Activated CD8-positive, alpha-beta memory T cell treated with anti-CD3 and anti-CD28 coated beads, Interleukin-2, amount 50 U/mL, for 4 hours (primary cell): ENCODE data around the gene PEA15.

Experiments
- DNase-seq: peaks from one replicate; pipeline ENCODE4 v3.0.0-alpha.2; 2020

The PEA15 gene, protein sequence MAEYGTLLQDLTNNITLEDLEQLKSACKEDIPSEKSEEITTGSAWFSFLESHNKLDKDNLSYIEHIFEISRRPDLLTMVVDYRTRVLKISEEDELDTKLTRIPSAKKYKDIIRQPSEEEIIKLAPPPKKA

DNA sequence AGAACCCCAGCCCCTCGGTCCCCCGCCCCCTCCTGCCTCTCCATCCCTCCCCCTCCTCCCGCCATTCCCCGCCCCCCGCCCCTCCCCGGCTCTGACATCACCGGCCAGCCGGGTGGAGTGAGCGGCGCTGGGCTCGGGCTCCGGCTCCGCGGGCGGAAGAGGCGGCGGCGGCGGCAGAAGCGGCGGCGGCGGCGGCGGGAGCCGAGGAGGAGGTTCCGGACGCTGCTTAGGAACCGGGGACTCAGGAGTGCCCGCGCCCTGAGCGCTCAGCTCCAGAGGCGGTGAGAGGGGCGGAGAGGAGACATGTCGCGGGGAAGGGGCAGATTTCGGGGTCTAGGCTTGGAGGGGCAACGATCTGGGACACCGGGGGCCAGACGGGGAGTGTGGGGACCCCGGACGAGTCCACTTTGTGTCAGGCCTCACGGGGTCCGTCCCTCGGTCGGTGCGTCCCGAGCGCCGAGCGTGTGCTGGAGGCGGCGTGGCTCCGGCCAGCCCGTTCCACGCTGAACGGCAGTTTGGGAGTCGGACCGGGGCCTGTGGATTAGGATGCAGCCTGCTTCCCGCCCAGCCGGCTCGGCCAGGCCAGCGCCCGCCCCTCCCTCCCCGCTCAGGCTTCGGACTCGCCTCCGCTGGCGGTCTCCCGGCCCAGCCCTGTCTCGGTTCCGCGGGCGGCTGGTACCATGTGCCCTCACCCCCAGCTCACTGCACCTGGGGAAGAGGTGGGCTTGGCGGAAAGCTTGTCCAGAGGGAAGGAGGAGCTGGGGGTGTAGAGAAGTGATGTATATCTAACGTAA is at the start of gene PEA15:
Gene PEA15, plus strand, starts transcription at position 143 of the 794 bp plus-strand sequence. CDS start 6,161 bp downstream, outside the sequence.
- DNase-seq: peak; percentile 71

DNA sequence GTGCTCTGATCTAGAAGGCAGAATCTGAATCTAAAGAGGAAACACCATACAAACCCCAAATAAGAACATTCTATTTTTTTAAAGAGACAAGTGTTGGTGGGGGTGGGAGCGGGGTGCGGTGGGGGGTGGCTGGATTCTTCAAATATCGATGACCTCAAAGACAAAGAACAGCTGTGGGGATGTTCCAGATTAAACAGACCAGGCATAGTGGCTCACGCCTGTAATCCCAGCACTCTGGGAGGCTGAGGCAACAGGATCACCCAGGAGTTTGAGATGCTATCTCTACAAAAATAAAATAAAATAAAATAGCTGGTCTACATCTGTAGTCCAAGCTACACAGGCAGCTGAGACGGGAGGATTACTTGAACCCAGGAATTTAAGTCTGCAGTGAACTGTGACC is 48.8 kb upstream of the PEA15 start:
- no peak for DNase-seq

DNA sequence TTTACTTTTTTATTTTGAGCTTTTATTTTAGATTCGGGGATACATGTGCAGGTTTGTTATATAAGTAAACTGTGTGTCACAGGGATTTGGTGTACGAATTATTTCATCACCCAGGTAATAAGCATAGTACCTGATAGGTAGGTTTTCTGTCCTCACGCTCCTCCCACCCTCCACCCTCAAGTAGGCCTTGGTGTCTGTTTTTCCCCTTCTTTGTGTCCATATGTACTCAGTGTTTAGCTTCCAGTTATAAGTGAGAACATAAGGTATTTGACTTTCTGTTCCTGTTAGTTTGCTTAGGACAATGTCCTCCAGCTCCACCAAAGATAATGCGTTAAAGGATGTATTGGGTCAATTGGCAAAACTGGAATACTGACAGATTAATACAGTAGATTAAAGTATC is 48.0 kb upstream of the PEA15 start:
- DNase-seq: no peak

DNA sequence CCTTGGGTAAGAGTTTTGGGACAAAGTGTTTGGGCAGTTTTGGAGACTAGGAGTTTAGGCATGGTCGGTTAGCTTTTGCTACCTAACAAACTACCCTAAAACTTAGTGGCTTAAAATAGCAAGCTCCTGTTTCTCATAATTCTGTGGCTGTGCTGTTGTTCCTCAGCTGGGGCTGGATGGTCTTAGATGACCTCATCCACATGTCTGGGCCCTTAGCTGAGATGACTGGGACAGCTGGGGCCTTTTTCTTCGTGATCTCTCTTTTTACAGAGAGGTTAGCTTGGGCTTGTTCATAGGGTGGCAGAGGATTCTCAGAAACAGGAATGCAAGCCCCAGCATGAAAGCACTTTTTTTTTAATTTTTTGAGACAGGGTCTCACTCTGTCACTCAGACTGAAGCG is 47.2 kb upstream of the PEA15 start:
- DNase-seq: no peak

DNA sequence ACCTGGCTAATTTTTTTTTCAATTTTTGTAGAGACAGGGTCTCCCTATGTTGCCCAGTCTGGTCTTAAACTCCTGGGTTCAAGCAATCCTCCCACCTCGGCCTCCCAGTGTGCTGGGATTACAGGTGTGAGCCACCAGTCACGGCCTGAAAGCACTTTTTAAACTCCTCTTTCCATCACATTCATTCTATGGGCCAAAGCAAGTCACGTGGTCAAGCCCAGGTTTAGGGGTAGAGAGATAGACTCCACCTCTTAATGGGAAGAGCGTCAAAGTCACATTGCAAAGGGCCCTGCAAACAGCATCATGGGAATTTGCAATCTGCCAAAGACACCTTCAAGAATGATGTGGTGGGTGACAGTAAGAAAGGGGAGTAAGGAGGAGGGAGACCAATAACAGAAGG is 46.6 kb upstream of the PEA15 start:
- no peak for DNase-seq

DNA sequence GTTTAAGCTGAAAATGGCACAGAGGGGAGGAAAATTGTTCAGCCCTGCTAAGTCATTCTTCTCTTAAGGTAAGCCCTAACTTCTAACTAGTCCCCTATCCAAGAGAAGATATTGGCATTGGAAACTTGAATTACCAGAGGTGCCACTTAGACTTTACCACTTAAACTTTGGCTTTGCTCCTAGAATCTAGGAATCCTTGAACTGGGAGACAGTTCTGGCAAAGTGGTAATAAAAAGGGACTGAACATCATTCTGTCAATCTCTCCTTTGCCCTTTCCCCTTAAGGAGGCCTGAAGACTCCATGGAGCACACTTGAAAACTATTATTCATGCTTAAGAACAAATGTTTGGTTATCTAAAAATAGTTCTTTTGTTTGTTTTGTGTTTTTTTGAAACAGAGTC is 45.3 kb upstream of the PEA15 start:
- no peak for DNase-seq

DNA sequence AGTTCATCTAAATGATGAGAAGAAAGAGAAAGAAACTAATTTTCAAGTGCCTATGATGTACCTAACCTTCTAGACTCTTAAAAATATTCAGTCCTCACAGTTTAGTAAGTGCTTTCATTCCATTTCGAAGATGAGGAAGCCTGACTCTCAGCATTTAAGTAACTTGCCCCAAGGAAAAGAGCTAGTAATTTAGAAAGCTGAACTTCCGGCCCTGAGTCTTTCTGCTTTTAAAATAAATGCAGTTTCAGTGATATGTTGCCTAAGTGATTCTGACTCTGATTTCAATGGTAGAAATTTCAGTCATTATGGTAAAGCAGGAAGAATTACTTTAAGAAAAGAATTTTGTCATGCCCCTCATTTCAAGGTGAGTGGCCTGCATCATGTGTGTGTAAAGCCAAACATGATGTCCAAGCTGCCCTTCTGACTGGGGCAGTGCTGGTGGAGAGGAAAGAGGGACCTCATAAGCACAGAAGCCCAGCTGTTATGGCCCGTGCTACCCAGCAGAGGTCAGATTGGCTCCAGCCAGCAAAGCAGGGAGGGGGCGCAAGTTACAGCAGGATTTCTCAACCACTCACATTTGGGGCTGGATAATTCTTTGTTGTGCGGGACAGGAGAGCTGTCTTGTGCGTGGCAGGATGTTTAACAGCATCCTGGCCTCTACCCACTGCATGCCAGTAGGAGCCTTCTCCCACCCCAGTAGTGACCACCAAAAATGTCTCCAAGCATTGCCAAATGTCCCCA is 43.0 kb upstream of the PEA15 start:
- no peak for DNase-seq

DNA sequence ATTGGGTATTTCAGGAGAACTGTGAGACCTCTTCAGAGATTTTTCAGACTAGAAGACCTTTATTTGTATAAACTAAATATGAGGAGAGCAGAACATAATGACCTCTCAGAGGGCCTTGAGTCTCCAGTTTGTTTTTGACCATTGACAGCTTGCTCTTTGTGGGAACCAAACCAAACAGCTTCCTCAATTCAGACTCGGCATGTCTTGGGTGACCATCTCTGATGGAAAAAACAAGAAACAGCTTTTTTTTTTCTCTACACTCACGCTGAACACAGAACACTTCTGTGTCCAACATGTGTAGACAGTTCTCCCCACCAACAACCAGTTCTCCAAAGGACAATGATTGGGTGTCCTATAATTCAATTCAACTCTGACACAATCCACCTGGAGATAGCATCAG is 42.3 kb upstream of the PEA15 start:
- DNase-seq: no peak

DNA sequence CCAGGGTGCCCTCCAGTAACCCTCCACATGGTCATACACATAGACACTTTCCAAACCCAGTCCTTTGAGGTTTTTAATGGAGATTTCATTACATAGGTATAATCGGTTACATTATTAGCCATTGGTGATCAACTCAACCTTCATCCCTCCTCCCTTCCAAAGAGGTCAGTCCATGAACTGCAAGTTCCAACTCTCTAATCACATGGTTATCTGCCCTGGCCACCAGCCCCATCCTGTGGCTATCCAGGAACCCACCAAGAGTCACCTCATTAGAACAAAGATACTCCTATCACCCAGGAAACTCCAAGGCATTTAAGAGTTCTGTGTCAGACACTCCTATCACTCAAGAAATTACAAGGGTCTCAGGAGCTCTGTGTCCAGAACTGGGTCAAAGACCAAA is 41.6 kb upstream of the PEA15 start:
- DNase-seq: no peak

DNA sequence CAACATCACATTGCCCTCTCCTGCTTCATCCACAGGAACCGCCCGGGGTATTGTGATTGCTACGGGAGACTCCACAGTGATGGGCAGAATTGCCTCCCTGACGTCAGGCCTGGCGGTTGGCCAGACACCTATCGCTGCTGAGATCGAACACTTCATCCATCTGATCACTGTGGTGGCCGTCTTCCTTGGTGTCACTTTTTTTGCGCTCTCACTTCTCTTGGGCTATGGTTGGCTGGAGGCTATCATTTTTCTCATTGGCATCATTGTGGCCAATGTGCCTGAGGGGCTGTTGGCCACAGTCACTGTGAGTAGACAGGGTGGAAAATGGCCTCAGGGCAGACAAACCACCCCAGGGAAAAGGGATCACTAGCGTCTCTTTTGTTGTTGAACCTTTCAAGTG is 41.1 kb upstream of the PEA15 start:
- no peak for DNase-seq

DNA sequence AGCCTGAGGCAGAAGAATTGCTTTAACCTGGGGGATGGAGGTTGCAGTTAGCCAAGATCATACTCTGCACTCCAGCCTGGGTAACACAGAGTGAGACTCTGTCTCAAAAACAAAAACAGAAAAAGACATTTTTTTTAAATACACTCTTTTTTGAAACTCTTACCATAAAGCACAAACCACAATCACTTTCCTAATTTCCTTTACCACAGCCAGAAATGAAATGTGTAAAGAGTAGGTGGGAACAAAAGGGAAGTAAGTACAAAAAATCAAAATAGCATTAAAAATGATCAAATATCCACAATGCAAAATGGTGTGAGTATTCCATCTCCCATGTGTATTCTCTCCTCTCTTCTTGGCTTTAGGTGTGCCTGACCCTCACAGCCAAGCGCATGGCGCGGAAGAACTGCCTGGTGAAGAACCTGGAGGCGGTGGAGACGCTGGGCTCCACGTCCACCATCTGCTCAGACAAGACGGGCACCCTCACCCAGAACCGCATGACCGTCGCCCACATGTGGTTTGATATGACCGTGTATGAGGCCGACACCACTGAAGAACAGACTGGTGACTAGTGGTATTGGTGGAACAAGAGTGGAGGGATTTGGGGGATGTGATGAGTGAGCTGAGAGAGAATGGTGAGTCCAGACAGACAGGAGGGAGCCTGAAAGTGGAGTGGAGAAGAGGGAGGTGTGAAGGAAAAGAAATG is 38.9 kb upstream of the PEA15 start:
- DNase-seq: no peak

DNA sequence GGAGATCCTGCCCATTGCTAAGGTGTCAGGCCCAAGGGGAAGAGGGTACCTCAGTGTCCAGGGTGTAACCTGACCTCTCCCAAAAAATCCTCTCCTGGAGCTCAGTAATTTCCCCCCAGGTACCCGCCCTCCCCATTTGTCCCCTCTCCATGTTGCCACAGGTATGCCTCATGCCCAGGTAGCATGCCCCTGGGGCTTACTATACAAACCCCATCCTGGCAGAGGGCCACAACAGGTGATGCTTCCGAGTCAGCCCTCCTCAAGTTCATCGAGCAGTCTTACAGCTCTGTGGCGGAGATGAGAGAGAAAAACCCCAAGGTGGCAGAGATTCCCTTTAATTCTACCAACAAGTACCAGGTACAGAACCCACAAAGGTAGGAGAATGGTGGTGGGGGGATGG is 38.1 kb upstream of the PEA15 start:
- no peak for DNase-seq

DNA sequence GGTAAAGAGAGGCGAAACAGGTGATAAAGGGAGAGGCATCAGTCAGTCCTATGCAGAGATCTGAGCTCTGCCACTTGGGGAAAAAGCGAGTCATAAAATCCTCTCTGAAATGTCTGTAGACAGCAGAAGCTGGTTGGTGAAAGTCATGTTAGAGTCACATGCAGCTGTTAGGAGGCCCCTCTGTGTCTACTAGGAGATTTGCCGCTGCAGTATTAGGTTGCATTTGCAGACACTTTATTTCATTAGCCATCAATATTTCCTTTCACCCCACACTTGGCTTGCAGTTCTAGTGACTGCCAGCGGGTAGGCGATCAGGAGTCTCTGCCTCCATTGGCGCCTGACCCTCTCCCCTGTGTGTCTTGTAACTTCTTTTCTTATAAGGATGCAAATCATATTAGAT is 37.6 kb upstream of the PEA15 start:
- no peak for DNase-seq

DNA sequence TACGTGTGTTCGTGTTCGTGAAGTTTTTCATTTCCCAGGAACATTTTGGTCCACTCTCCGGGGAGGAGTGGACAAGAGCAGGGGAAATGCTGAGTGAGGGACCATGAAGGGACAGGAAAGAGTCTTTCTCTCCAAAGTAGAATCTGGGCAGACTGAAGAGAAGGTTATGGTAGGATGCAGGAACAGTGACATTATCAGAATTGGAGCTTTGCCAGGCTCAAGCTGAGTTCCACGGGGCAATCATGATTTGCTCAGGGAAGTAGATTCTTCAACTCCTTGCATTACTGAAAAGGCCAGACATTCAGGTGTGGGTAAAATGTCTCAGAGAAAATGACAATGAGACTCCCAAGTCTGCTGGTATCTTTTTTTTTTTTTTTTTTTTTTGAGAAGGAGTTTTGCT is 37.2 kb upstream of the PEA15 start:
- no peak for DNase-seq

DNA sequence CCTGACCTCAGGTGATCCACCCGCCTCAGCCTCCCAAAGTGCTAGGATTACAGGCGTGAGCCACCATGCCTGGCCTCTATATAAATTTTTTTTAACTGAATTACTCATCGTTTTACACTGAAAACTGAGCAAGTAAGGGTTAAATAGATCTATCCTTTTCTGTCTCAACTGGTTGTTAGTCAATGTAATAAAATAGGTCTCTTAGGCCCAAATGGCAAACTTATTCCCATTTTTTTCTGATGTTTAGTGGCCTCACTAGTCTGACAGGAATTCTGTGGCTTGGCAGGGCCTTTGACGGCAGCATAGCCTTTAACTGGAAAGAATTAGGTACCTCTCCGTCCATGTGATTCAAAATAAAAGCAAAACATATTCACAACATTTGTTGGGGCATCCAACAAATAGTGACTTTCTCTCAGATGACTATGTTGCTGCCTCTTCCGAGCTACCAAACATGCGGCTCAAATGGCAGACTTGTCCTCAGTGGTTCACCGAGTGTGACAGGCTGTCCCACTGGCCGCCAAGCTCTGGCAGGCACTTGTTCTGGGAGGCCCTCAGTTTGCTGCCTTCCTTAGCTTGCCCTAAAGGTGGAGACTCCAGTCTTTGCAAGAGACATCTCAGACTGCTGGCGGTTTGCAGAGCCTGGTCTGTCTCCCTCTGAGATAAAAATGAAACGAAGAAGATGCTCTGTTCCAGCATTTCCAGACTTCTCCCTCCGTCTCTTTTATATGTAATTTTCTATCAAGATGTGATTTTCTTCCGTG is 36.4 kb upstream of the PEA15 start:
- DNase-seq: no peak

DNA sequence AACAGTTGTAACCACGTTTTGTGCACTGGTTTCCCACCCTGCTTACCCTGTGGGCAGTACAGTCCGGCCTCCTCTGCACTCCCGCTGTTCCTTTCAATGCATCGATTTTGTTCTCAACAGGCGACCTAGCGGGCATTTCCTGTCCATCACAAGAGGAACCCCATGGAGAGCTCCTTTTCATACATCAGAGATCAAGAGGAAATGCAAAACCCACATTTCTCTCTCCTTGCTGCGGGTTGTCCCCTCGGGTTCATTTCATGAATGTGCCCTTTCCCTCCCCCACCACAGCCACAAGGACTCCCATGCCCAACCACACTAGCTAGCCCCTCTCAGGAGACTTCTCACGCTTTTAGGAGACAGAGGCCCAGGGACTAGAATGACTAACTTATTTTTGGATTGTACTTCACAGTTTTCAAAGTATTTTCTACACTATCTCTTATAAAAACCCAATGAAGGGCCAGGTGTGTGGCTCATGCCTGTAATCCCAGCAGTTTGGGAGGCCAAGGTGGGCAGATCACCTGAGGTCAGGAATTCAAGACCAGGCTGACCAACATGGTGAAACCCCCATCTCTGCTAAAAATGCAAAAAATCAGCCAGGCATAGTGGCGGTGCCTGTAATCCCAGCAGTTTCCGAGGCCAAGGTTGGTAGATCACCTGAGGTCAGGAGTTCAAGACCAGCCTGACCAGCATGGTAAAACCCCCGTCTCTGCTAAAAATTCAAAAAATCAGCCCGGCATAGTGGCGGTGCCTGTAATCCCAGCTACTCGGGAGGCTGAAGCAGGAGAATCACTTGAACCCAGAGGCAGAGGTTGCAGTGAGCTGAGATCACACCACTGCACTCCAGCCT is 35.4 kb upstream of the PEA15 start:
- DNase-seq: no peak

DNA sequence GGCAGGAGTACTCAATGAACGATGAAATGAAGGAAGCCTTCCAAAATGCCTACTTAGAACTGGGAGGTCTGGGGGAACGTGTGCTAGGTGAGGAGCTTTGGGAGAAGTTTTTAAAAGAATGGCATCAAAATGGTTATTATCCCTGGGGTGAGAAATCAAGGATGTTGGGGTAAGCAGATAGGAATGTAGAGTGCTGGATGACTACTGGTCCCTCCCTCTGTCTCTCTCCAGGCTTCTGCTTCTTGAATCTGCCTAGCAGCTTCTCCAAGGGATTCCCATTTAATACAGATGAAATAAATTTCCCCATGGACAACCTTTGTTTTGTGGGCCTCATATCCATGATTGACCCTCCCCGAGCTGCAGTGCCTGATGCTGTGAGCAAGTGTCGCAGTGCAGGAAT is 33.8 kb upstream of the PEA15 start:
- DNase-seq: no peak

DNA sequence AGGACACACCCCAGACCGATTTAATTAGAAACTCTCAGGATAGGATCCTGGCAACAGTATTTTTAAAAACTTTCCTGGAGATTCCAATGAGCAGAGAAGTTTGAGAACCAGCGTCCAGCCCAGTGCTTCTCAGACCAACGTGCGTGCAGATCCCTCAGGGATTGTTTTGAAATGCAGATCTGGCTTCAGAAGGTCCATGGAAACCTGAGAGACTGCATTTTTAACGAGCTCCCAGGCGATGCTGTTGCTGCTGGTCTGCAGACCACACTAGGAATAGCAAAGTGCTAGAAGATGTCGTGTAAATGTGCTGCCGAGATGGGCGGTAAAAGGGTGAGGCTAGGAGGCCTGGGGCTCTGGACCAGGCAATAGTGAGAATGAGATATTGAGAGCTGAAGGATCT is 33.2 kb upstream of the PEA15 start:
- DNase-seq: no peak

DNA sequence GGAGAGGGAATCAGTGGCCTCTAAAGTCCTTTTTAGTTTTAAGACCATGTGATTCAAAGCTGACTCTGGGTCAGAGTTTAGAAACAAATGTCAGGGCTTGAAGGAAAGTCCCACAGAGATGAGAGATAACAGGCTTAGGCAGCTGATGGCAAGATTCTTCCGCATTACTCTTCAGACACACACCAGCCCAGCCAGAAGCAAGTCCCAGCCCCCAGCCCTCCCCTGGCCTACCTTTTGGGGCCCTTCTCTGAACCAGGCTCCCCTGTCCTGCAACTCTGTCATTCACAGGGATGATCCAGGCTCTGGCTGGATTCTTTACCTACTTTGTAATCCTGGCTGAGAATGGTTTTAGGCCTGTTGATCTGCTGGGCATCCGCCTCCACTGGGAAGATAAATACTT is 28.0 kb upstream of the PEA15 start:
- no peak for DNase-seq

DNA sequence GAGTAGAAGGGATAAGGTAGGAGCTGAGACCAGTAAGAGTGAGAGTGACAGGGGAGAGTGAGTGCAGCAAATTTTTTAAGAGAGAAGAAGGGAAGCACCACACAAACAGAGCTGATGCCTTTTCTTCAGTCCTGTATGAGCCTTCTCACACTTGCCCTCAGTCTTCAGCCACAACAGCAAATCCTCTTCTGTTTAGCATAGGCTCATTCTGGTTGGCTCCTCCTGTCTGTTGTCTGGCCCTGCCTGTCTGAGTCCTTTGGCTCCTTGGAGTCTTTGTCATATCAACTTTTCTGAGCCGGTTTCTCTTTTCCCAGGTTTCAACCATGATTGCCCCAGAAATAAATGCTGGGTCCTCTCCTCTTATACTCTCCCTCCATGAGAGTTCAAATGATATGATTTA is 27.5 kb upstream of the PEA15 start:
- DNase-seq: no peak

DNA sequence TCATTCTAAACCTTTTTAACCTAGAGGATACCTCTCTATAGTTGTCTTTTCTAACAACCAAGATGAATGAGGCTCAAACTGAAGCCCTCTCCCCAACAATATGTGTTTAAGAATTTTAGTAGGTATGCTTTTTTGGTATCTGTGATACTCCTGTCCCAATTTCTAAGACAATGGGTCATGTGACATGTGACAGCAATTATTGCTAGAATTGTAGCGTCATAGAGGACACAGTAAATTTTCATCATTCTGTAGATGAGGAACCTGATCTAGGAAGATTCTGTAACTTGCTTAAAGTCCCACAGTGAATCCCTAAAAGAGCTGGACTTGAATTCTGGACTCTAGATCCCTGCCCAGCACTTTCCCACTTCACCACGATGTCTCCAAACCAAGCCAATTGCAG is 26.5 kb upstream of the PEA15 start:
- DNase-seq: no peak

DNA sequence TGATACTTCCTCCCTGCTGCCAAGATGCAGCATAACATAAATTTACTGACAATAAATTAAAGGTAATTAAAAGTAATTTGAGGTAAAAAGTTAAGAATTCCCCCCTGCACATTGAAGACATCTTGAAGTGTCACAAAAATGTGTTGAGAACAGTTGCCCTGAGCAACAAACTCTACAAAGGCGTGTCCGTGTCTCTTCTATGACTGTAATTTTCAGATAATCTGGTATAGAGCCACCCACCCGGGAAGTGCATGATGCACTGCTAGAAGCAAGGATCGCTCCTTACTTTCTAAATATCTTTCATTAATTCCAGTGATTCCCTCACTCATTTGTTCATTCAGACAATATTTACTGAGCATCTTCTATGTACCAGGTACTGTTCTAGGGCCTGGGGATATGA is 25.8 kb upstream of the PEA15 start:
- DNase-seq: no peak
